Neural cell (in vitro differentiated cells): Measurements from ENCODE around the gene SLC44A1. TPM values are rescaled to one million over a fixed set of nuclear protein-coding genes. Genes with fewer than 3 reads are reported as not detected.

ENCODE experiments used
- H2AFZ ChIP-seq: fragments of 200-600, 300-800 bp; sonication (generic), shearing (Covaris generic); 2 replicates; pipeline ENCODE4 v1.6.0; 2014; ENCODE audit warnings: low read depth, mild to moderate bottlenecking, antibody characterized with exemption, low read length, moderate library complexity
- H3F3A ChIP-seq: fragments of 200-600 bp; shearing (Covaris generic); 2 replicates; pipeline ENCODE4 v1.6.1; 2016; ENCODE audit warnings: mild to moderate bottlenecking, moderate library complexity, mixed read lengths, antibody characterized with exemption, low read length; ENCODE audit not compliant: insufficient read depth, poor library complexity, severe bottlenecking
- H3K27ac ChIP-seq: fragments of 200-600, 300-800 bp; sonication (generic), shearing (Covaris generic); 2 replicates; pipeline ENCODE4 v1.5.1; 2014; ENCODE audit warnings: mild to moderate bottlenecking, low read length, moderate library complexity
- H3K27me3 ChIP-seq: fragments of 300-800, 200-600 bp; sonication (generic), shearing (Covaris generic); 2 replicates; pipeline ENCODE4 v1.6.0; 2014; ENCODE audit warnings: mild to moderate bottlenecking, low read depth, low read length, moderate library complexity; ENCODE audit not compliant: insufficient read depth
- H3K36me3 ChIP-seq: fragments of 300-800, 200-600 bp; sonication (generic), shearing (Covaris generic); 2 replicates; pipeline ENCODE4 v1.5.1; 2014; ENCODE audit warnings: mild to moderate bottlenecking, antibody characterized with exemption, low read length, moderate library complexity; ENCODE audit not compliant: insufficient read depth
- H3K4me2 ChIP-seq: fragments of 300-800, 200-600 bp; sonication (generic), shearing (Covaris generic); 2 replicates; pipeline ENCODE4 v1.6.0; 2014; ENCODE audit warnings: mild to moderate bottlenecking, low read length
- H3K4me3 ChIP-seq: fragments of 300-800, 200-600 bp; sonication (generic), shearing (Covaris generic); 2 replicates; pipeline ENCODE4 v1.5.1; 2014; ENCODE audit warnings: mild to moderate bottlenecking, low read length, moderate library complexity
- H3K79me2 ChIP-seq: fragments of 200-600 bp; shearing (Covaris generic); replicated peaks from 2 replicates; pipeline ENCODE4 v1.6.0; 2014; ENCODE audit warnings: mild to moderate bottlenecking, low read length, moderate library complexity; ENCODE audit not compliant: insufficient read depth
- H3K9ac ChIP-seq: fragments of 300-800, 200-600 bp; sonication (generic), shearing (Covaris generic); 2 replicates; pipeline ENCODE4 v1.6.1; 2016; ENCODE audit warnings: mild to moderate bottlenecking, low read length, mixed read lengths
- H3K9me2 ChIP-seq: fragments of 200-600 bp; shearing (Covaris generic); 2 replicates; pipeline ENCODE4 v1.6.1; 2016; ENCODE audit warnings: mild to moderate bottlenecking, low read length, mixed read lengths; ENCODE audit not compliant: insufficient read depth
- H3K9me3 ChIP-seq: fragments of 200-600, 300-800 bp; sonication (generic), shearing (Covaris generic); 2 replicates; pipeline ENCODE4 v1.6.1; 2016; ENCODE audit warnings: mild to moderate bottlenecking, mixed run types, low read length, moderate library complexity, mixed read lengths
- H4K20me1 ChIP-seq: fragments of 200-600 bp; shearing (Covaris generic); 2 replicates; pipeline ENCODE4 v1.6.1; 2016; ENCODE audit warnings: mild to moderate bottlenecking, mixed run types; ENCODE audit not compliant: insufficient read depth
- EP300 ChIP-seq: fragments of 450-650 bp; conservative IDR thresholded peaks from 2 replicates; pipeline ENCODE4 v1.6.1; 2014; ENCODE audit warnings: antibody characterized with exemption, mild to moderate bottlenecking, moderate library complexity; ENCODE audit not compliant: poor library complexity, severe bottlenecking
- EZH2 ChIP-seq: fragments of 200-600, 300-800 bp; shearing (Covaris generic), sonication (generic); IDR thresholded peaks from 2 replicates; pipeline ENCODE4 v1.6.1; 2014; ENCODE audit warnings: antibody characterized with exemption, low read length, borderline replicate concordance, mild to moderate bottlenecking; ENCODE audit not compliant: insufficient read depth, poor library complexity, severe bottlenecking
- MXI1 ChIP-seq: fragments of 450-650 bp; conservative IDR thresholded peaks from 2 replicates; pipeline ENCODE4 v1.6.1; 2014; ENCODE audit warnings: antibody characterized with exemption, mild to moderate bottlenecking; ENCODE audit not compliant: poor library complexity, severe bottlenecking
- POLR2AphosphoS5 ChIP-seq: IDR thresholded peaks from 2 replicates; pipeline ENCODE4 v1.6.1; 2012
- RAD21 ChIP-seq: fragments of 450-650 bp; conservative IDR thresholded peaks from 2 replicates; pipeline ENCODE4 v1.6.1; 2014; ENCODE audit warnings: antibody characterized with exemption, mild to moderate bottlenecking, moderate library complexity
- SMC3 ChIP-seq: fragments of 450-650 bp; conservative IDR thresholded peaks from 2 replicates; pipeline ENCODE4 v1.6.1; 2014; ENCODE audit warnings: antibody characterized with exemption, mild to moderate bottlenecking, moderate library complexity; ENCODE audit not compliant: poor library complexity
- TAF1 ChIP-seq: IDR thresholded peaks from 2 replicates; pipeline ENCODE4 v1.6.1; 2012; ENCODE audit warnings: low read depth
- polyA plus RNA-seq: library from polyadenylated mRNA; depleted of rRNA; stranded (reverse); fragments of >200 nt; gene quantifications from 2 replicates; pipeline ENCODE4 v1.2.3, GENCODE V29; 2014
- TF ChIP-seq, protein P1 (sequence below): fragments of 450-650 bp; IDR thresholded peaks from 2 replicates; pipeline ENCODE4 v1.5.1; 2014; ENCODE audit warnings: antibody characterized with exemption, mild to moderate bottlenecking, moderate library complexity; ENCODE audit not compliant: poor library complexity, severe bottlenecking
- TF ChIP-seq, protein P2 (sequence below): IDR thresholded peaks from 2 replicates; pipeline ENCODE4 v1.6.1; 2012; ENCODE audit warnings: borderline replicate concordance

Gene SLC44A1
- polyA plus RNA-seq, 1 donor from 2014 or later: 3.9 TPM

DNA sequence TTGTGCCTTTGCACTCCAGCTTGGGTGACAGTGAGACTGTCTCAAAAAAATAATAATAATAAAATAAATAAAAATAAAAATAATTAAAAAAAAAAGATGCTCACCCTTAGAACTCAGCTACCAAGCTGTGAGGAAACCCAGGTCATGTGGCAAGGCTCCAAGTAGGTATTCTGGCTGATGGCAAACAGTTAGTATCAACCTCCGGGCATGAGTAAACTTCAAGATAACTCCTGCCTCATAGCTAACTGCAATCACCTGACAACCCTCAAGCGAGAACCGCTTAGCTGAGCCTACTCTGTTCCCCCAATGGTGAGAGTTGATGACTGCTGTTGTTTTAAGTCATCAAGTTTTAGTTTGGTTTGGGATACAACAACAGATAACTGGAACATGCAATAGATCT is 6.1 kb upstream of the SLC44A1 start:
- Histone ChIP-seq H3K9me2 (no peaks in the 10 kb centered on the region), H3K27me3 (no peaks in the 10 kb centered on the region), H3K4me3 (no peak overlapping the region), H3K36me3 (no peaks in the 10 kb centered on the region), H3F3A (no peaks in the 10 kb centered on the region), H3K79me2 (no peaks in the 10 kb centered on the region), H3K27ac (no peak overlapping the region), H2AFZ (no peak overlapping the region), H4K20me1 (no peaks in the 10 kb centered on the region), H3K4me2 (no peak overlapping the region), H3K9ac (no peak overlapping the region), H3K9me3 (no peaks in the 10 kb centered on the region)
- TF ChIP-seq POLR2AphosphoS5: no peak
- no peak for TF ChIP-seq SMC3
- TF ChIP-seq, protein P1, sequence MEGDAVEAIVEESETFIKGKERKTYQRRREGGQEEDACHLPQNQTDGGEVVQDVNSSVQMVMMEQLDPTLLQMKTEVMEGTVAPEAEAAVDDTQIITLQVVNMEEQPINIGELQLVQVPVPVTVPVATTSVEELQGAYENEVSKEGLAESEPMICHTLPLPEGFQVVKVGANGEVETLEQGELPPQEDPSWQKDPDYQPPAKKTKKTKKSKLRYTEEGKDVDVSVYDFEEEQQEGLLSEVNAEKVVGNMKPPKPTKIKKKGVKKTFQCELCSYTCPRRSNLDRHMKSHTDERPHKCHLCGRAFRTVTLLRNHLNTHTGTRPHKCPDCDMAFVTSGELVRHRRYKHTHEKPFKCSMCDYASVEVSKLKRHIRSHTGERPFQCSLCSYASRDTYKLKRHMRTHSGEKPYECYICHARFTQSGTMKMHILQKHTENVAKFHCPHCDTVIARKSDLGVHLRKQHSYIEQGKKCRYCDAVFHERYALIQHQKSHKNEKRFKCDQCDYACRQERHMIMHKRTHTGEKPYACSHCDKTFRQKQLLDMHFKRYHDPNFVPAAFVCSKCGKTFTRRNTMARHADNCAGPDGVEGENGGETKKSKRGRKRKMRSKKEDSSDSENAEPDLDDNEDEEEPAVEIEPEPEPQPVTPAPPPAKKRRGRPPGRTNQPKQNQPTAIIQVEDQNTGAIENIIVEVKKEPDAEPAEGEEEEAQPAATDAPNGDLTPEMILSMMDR: no peak
- TF ChIP-seq MXI1: no peak
- no peak for TF ChIP-seq RAD21
- TF ChIP-seq, protein P2, sequence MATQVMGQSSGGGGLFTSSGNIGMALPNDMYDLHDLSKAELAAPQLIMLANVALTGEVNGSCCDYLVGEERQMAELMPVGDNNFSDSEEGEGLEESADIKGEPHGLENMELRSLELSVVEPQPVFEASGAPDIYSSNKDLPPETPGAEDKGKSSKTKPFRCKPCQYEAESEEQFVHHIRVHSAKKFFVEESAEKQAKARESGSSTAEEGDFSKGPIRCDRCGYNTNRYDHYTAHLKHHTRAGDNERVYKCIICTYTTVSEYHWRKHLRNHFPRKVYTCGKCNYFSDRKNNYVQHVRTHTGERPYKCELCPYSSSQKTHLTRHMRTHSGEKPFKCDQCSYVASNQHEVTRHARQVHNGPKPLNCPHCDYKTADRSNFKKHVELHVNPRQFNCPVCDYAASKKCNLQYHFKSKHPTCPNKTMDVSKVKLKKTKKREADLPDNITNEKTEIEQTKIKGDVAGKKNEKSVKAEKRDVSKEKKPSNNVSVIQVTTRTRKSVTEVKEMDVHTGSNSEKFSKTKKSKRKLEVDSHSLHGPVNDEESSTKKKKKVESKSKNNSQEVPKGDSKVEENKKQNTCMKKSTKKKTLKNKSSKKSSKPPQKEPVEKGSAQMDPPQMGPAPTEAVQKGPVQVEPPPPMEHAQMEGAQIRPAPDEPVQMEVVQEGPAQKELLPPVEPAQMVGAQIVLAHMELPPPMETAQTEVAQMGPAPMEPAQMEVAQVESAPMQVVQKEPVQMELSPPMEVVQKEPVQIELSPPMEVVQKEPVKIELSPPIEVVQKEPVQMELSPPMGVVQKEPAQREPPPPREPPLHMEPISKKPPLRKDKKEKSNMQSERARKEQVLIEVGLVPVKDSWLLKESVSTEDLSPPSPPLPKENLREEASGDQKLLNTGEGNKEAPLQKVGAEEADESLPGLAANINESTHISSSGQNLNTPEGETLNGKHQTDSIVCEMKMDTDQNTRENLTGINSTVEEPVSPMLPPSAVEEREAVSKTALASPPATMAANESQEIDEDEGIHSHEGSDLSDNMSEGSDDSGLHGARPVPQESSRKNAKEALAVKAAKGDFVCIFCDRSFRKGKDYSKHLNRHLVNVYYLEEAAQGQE: no peak
- no peak for TF ChIP-seq EP300
- TF ChIP-seq EZH2: no peak
- TF ChIP-seq TAF1: no peak

DNA sequence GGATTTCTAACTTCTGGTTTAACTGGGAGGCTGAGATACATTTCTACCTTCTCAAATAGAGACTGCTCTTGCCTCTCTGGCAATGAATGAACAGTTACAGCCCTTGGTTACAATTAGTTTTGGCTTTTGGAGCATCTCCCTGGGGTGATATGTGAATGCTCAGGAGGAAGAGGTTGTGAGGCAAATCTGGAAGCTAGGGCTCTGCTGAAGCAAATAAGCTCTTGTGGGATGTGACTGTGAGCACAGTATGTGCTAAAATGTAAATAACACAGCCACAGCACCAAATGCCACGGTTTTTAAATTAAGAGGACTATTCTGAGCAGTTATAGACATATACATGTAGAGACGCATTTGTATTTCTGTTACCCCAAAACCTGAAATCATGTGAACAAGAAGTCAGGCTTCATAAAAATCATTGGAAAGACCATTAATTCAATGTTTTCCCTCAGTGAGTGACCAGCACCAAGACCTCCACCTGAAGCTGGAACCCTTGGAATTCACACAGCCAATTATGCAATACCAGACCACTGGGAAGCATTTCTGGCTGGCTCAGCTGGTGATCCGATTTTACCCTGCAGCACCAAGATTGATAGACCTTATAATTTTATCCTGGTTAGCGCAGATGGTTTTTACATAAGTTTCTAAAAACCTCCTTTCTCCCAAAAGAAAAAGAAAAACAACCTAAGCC is 3.0 kb upstream of the SLC44A1 start:
- no peak overlapping the region for H3K4me2 ChIP-seq
- H3K27ac ChIP-seq: no peak overlapping the region
- no peaks in the 10 kb centered on the region for H3K9me2 ChIP-seq
- H3K9me3 ChIP-seq: no peaks in the 10 kb centered on the region
- H3K4me3 ChIP-seq: no peak overlapping the region
- no peaks in the 10 kb centered on the region for H4K20me1 ChIP-seq
- H3K36me3 ChIP-seq: no peaks in the 10 kb centered on the region
- H3K9ac ChIP-seq: no peak overlapping the region
- no peaks in the 10 kb centered on the region for H3K79me2 ChIP-seq
- peaks cover 10% of the 10 kb centered on the region for H3K27me3 ChIP-seq
- no peaks in the 10 kb centered on the region for H3F3A ChIP-seq
- H2AFZ ChIP-seq: no peak overlapping the region
- TF ChIP-seq TAF1 (no peak), MXI1 (no peak), POLR2AphosphoS5 (no peak), RAD21 (no peak), EP300 (no peak), EZH2 (no peak), SMC3 (no peak)
- TF ChIP-seq, protein P1: no peak
- TF ChIP-seq, protein P2: no peak
